ENCODE results near the gene SBSN.

The SBSN gene

DNA sequence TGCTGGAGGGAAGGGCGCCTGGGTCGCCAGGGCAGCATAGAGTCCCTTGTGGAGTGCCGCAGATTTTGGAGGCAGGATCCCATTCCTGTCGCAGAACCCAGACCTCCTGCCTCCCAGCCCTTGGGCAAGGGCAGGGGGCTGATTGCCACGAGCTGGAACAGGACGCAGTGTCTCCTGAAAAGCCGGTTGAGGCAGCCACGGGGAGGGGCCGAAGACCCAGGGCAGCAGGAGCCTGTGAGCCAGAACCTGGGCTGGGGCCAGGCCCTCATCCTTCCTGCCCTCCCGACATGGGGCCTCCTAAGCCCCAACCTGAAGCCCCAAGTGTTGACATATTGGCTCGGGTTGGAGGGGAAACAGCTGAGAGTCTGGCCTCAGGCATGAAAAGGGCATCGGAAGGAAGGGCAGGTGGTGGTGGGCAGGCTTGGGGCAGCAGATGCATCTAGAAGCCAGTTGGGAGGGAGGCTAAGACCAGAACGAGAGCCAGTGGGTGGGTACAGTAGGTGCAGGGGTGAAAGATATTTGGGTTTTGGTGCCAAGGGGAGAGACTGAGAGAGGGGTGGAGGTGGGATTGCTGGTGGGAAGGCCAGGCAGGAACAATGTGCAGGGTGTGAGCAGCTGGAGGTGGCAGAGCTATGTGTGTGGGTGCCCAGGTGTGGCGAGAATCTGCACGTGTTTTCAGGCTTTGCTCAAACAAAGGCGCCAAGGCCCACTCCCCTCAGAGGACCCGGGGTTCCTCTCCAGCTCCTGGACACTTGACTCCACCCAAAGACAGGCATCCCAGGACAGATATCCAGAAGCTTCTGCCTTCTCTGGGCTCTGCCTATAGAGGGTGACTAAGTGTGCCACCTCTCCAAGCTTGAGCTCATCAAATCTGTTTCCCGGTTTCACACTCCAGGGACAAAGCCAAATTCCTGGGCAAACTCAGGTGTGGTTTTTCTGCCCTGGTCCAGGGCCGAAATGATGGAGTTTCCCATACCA is 1.4 kb upstream of the SBSN start:
- DNase-seq = no peak

DNA sequence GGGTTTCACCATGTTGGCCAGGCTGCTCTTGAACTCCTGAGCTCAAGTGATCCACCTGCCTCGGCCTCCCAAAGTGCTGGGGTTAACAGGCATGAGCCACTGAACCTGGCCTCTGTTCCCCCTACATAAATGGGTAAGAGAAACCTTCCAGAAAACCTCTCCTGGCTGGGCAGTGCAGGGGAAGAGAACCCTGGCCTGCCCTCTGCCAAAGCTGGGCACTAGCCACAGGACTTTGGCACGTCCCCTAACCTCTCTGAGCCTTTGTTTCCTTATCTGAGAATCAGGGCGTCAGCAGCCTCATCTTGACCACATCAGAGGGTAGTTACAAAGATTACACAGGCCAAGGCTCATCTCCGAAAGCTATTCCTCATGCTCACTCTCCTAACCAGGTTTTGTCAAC is 2.2 kb downstream of the SBSN start:
- DNase-seq = no peak

DNA sequence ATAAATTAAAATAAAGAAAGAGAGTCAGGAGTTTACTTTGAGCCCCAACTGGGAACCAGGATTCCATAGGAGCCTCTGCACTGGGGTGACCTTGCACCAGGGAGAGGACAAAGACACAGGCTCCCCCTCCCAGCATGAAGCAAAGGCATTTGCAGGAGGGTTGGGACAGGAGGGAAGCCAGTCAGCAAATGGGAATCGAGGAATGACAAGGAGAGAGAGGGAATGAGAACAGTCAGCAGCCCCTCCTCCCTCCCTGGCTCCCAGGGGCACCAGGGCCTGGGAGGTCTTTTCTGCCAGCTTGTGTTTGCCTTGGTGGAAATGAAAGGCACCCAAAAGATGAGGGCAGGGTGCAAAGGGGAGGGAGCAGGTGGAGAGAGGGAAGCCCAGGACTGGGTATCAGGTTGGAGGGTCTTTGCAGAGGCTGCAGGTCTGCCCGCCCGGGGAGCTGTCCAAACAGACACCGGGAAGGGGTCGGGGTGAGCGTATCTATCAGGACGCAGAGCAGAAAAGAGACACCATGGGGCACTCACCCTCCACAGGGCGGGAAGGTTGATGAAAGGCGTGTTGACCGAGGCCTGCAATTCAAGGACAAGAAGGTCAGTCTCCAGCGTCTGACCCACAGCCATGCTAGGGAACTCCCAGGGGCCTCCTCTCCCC is 3.8 kb downstream of the SBSN start:
- DNase-seq = no peak

DNA sequence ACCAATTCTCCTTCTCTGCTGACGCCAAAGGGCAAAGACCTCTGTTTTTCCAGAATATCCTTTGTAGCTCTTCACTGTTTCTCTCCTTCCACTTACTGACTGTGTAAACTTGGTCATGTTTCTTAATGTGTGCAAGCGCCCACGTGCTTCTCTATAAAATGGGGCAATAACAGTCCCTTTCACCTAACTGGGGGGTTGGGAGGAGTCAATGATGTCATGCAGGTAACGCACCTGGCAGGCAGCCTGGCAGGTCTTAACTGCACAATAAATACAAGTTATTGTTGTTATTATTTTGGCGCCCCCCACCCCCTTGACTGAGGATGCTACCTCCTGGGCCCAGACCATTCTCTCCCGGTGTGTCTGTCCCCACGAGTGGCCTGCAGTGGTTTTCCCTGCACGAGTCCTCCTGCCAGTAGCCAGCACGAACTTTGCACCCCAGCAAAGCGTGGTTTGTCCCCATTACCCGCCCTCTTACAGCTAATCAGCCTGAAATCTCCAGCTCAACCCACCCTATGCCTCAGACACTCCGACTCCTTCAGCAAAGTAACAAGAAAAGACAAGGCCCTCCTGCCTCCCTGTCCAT is 5.3 kb downstream of the SBSN start:
- DNase-seq = no peak

DNA sequence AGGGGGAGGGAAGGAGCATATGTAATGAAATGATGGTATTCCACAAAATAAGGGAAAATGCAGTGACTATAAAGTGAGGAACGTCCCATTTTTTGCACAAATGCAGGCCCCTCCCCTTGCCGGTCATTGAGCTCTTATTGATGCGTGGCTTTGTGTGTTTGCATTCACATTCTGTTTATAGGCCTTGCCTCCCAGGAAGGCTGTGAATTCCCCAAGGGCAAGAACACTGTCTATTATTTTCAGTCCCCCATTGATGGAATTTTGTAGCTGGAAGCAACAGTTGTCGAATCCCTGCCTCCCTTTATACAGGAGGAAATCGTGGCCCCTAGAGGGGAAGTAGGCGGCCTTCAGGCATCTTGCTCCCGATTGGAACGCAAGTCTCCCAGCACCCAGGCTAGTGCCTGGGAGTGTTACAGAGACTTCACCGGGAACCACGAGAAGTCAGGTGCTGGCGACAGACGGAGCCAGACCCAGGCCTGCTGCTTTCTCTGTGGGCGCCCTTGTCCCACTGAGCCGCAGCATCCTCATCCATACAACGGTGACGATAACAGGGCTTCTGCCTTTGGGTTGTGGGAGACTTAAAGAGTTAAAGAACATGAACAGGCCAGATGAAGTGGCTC is 6.9 kb downstream of the SBSN start:
- DNase-seq = no peak

DNA sequence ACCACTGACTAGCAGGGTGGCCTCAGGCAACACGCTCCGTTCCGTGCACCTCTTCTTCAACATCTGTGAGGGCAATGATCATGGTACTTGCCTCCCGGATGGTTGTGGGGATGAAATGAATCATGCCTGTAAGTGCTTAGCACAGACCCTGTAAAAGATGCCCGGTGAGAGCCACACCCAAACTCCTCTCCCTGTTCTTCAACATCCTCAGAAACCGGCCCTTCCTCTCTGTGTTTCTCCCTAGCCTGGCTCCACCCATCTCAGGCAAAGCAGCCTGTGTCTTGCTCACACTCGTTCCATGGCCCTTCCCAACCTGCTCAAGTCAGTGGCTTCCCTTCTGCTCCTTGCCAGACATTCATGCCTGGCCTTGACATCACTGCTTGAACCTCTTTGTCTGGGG is 8.8 kb downstream of the SBSN start:
- DNase-seq = no peak

DNA sequence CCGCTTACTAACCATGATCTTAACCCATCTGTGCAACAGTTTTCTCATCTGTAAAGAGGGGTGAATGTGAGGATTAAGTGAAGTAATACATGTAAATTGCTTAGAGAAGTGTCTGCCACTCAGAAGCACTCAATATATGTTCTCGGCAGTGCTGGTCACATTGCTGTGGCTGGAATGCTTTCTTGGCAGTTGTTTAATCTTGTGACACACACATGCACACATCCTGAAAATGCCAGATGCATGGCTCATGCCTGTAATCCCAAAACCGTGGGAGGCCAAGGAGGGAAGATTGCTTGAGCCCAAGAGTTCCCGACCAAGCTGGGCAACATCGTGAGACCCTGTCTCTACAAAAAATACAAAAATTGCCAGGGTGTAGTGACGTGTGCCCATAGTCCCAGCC is 9.8 kb downstream of the SBSN start:
- no peak for DNase-seq

DNA sequence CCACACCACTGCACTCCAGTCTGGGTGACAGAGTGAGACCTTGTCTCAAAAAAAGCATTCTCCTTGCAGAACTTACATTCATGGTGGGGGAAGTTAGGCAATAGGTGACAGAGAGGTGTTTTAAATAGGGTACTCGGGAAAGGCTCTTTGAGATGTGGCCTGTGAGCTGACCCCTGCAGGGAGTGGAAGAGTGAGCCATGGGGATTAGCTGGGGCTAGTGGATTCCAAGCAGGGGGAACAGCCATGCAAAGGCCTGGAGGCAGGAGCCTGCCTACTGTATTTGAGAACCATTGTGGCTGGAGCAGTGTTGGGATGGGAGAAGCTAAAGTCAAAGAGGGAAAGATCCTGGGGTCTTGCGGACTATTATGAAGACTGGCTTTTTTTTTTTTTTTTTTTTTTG is 10.8 kb downstream of the SBSN start:
- no peak for DNase-seq

DNA sequence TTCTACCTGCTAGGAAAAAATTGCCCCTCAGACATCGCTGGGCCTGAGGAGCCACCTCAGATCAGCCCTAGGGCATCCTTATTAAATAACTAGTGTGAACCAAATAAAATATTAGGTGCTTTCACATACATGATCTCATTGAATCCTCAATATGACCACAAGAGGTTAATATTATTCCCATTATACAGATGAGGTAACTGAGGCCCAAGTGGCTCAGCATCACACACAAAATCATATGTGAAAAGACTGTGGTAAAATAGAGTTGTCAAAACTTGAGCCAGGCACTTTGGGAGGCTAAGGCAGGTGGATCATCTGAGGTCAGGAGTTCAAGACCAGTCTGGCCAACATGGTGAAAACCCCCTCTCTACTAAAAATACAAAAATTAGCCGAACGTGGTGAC is 11.8 kb downstream of the SBSN start:
- no peak for DNase-seq

DNA sequence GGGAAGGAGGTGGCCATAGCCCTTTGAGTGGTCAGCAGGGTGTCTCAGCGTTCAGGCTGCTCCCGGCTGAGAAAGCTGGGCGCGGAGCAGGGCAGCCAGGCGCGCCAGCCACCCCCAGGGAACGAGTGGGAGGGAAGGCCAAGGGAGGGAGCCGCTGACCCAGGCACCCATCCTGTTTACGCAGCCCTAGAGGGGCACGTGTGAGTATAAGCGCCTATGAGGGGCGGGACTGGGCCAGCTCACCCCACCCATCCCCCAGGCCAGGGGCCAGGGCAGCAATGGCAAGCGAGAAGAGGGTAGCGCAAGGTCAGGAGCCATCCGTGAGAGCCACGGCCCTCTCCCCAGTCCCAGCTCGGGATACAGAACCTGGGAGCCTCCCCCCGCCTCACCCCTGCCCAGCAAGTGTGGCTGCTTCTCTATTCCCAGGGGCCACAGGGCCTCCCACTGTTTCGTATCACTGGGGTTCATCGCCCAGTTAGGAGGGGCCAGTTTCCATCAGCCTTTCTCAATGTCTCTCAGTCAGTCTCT is 13.8 kb downstream of the SBSN start:
- no peak for DNase-seq

DNA sequence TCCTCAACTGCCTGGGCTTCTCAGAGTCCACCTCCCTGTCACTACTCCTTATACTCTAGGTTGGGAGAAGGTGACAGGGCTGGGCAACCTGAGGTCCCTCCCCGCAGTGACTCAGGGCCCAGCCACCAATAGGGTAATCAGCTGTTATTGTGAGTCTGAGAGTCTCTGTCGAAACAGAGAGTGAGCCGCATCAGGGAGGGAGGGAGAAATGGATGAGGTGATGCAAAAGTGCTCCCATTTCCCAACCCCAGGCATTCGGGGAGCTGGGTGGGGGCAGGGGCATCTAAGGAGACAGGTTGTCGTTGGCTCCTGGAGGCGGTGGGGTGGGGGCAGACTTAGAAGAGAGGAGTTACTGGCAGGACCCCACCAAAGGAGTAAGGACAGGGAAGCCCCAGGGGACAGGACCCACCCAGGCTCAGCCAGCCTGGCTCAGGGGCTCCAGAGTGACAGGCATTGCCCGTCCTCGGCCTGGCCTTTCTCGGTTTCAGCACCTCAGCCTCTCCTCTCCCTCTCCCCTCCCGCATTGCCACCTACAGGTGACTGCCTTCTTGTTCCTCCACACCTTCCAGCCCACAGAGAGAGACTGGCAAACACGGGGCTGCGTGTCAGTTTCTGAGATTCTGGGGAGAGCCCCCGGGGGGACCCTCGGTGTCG is 14.4 kb downstream of the SBSN start, which contains the start of gene DMKN:
Gene DMKN (minus strand): TSS at position 22 of the 654 bp plus-strand sequence. CDS start 174 bp downstream, outside the sequence.
- DNase-seq = no peak

DNA sequence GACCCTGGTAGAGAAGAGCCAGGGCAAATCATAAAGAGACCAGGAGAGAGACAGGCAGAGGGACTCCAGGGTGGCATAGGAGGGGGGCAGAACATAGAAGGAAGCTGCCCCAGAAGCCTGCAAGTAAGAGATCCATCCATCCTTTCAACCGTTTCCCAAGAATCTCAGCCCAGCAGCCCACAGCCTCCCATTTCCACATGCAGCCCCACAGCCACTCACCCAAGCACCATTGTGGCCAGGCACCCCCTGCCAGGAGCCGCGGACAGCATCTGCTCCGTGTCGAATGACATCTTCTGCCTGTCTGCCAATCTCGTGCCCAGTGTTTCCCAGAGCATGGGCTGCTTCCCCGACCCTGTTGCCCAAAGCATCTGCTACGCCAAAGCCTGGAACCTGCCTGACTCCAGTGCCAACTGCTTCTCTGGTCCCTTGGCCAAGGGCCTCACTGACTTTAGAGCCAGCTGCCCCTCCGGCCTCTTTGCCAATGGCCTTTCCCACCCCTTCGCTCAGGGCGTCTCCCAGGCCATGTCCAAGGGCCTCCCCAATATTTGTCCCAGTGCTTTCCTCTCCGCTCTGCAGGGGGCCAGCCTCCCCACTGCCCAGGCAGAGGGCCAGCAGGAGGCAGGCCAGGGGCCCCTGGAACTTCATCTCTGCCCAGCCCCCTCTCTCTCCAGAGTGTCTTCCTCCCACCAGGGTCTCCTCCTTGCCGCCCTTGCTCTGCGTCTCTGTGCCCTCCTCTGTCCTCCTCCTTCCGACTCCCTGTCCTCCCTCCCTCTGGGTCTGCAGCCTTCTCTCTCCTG is 15.1 kb downstream of the SBSN start:
- DNase-seq = no peak

DNA sequence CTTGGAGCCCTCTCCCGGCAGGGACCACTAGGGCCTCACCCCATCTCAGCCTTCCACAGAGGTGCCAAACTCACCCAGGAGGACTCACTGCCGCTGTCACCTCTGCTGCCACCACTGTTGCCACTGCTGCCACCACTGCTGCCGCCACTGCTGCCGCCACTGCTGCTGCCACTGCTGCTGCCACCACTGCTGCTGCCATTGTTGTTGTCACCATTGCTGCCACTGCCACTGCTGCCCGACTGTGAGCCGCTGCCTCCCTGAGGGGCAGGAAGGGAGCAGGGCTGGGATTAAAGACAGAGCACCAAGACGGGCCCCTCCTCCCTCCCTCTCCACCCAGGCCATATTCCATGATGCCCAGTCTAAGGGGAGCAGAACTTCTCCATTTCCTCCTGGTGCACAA is 16.8 kb downstream of the SBSN start:
- DNase-seq = no peak

DNA sequence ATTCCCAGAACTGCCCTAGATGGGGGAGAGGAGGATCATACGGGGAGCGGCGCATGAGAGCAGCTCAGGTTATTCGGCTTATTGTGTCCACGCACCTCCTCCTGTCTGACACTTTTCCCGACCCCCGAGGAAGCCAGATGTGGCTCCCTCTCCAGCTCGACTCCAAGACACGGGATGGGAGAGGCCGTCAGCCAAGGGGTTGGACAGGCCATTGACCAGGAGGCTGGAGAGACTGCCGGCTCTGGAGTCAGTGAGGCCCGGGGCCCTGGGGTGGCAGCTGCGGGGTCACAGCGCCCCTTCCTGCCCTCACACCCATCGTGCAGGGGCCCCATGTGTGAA is 17.5 kb downstream of the SBSN start:
- DNase-seq = no peak

DNA sequence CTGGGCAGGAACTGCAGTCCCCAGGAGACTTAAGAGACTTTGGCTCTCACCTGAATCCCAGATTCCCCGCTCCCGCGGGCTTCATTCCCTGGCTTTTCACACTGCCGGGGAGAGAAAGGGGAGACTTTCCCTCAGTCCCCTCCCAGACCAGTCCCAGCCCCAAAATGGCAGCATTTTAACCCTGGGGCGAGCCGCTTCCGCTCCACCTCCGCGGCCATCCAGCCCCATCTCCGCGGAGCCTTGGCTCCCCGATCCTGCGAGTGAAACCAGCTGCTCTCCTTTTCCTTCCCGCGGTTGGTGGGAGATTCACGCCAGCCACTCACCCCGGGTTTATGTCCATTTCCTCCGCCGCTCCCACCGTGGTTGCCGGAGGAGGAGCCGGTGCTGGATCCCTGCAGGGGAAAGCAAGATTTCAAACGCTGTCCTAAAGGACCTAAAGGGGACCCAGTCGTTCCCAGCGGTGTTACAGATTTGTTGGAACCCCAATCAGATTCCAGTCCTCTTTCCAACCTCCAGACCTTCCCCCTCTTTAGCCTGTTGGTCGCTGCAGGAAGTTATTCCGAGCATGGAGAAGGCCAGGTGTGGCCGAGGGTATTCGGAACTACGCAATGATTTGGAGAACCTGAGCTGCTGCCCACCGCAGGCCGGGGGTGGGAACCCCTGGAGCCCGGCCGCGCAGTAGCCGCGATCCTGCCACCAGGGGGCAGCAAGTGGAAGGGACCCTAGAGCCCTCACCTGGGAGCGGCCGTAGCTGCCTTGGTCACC is 18.1 kb downstream of the SBSN start:
- peak; percentile 74 for DNase-seq

DNA sequence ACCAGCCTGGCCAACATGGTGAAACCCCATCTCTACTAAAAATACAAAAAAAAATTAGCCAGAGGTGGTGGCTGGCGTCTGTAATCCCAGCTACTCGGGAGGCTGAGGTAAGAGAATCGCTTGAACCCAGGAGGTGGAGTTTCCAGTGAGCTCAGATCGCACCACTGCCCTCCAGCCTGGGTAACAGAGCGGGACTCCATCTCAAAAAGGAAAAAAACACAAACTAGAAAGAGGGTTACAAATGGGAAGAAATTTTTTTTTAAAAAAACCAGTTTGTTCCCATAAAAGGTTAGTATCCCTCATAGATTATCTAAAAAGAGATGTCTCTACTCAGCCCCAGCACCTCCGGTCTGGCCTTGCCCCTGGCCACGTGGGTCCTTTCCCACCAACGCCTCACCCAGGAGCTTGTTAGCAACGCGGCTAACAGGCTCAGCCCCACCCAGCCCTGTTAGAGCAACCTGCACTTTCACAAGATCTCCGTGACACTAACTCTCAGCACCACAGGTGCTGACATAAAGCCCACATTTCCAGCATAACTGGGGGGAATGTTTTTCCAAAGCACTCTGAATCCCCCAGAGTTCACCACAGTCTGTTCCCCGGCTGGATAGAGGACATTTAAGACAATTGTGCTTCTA is 19.0 kb downstream of the SBSN start:
- no peak for DNase-seq

DNA sequence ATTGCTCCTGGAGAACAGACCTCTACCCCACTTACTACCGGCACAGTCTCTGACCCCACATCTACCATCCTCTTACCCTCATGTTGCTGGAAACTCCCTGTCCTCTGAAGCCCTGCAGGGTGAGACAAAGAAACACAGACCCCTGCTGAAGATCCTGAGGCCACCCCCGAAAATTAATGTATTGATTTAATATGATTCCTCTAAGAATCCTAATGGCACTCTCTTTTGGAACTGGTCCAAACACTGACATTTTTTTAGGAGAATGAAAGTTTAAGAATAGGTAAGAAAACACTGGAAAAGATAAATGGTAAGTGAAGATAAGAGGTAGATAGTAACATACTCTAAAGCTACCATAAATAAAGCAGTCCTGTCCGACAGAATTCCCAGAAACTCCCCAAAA is 20.0 kb downstream of the SBSN start:
- no peak for DNase-seq

DNA sequence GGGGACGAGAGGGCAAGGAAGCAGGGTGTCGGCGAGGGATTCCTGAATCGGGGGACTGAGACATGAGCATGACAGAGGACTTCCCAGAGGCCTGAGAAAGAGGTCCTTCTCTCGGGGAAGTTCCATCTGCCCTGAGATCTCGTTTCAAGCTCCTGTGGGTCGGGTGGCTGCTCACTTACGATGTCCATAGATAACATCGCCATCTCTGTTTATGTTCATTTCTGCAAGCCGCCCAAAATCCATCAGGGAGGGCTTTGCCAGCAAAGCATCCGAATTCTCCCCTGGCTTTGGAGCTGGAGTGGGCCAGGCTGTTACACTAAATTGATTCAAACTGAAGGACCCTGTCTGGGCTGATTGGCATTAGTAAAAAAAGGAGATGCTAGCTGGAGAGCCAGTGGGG is 20.6 kb downstream of the SBSN start:
- DNase-seq = no peak

DNA sequence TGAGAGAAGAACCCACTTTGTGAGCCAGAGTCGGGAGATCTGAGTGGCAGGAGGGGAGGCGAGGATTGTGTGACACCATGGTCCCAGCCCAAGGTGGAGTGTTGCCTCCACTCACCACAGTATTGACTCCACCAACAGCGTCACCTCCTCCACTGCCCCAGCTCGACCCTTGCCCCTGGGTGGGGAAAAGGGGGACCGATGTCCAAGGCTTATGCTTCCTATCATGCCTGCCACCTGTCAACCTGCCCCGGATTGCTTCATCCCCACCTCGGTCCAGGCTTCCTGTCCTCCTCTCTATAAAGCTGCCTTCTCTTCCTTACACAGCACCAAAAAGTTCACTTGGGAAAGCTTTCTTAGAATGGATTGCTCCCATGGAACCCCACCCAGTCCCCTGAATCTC is 22.1 kb downstream of the SBSN start:
- DNase-seq = no peak

DNA sequence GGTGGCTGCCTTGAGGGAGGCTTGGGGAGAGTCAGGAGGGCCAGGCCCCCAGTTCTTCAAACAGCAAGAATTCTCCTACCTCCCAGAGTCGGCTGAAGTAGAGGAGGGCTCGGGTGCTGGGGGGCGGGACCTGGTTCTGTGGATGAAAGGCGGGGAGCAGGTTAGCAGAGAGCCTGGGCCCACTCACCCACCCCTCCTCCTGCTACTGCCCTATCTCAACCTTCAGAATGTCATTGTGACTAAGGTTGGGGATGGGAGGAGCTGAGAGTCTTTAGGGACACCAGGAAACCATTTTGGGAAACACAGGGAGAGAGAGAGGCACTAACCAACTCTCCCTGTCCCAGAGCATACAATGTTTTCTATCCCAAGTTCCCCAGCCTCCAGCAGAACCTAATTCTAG is 25.4 kb downstream of the SBSN start:
- DNase-seq = no peak

DNA sequence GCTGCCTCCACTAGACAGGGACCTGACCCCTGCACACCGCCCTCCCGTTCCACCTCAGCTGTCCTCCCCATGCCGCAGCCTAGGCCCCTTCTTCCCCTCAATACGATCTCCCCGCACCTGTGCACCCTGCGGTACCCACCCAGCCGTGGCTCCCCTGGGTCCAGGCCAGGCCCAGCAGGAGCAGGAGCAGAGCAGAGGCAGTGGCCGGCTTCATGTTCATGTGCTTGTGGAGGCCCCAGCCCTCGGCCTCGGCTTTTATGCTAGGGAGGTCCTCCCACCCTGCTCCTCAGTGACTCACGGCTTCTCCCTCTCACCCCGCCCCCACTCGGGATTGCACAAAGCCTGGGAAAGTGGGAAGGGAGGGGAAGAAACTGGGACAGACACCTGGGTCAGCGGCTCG is 26.4 kb downstream of the SBSN start:
- no peak for DNase-seq

Data from right hindlimb (tissue), 1 donor.